NCI-H2029 (cell line): ENCODE data around the gene C11orf54.
"Not testable (repeated sequence)": the region's sequence is repeated elsewhere in the genome, so short reads cannot be mapped to it uniquely, and the experiment has no call there.

Experiments
- DNase-seq: peaks from one replicate; lab custom pipeline; 2025; lab: John Stamatoyannopoulos, UW

The C11orf54 gene

DNA sequence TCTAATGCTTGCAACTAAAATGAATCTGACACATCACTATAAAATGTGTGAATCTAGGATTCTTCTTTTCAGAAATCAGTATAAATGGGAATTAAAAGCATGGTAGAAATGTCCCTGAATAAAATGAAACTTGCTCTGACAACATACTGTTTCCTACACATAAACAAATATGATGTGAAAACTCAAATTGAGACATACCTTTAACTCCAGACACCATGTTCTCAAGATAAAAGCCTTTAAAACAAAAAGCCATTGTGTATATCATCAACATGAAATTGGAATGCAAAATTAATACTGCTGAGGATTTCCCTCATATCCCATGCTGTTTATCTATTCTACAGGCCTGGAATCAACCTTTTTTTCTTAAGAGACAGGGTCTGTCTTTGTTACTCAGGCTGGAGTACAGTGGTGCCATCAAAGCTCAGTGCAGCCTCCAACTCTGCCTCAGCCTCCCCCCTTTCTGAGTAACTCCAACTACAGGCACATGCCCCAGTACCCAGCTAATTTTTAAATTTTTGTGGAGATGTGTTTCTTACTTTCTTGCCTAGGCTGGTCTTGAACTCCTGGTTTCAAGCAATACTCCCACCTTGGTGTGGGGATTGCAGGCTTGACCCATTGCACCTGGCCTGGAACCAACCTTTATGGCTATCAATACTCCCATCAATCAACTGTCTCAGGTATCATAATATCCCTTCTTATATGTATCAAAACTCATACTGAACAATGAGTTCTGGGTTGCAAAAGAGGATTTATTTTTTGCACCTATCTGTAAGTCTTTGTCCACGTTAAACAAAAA, 6.8 kb upstream of the C11orf54 start:
- DNase-seq, result no peak

DNA sequence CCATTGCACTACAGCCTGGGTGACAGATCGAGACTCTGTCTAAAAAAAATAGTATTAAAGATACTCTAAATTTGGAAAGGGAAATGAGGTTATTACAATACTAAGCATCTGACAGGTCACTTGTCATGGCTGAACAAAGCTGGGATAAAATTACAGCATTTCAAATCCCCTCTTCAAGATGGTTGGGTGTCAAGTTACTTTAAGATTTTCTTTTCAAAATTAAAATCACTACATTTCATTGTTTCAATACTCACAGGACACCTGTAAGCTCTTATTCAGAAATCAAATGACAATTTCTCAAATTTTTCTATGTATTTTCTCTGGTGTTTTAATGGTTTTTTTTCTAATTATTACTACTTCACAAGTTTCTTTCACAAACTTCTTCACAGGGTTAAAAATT, 5.8 kb upstream of the C11orf54 start:
- DNase-seq, result no peak

DNA sequence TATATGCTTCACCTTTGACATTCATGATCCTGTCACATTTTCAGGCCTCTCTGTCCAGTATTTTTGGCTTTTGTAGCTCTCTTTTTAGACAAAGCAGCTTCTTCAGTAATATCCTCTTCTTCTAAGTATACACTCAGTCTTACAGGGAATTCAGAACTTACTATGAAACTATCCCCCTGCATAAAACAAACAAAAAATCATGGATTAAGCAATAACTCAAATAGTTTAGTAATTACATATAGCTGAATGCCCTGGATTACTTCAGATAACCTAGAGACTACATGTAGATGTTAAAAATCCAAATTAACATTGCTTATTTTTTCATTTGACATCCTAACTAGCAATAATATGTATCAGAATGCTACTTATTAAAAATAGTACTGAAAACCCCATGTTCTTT, 5.3 kb upstream of the C11orf54 start:
- DNase-seq, result no peak

DNA sequence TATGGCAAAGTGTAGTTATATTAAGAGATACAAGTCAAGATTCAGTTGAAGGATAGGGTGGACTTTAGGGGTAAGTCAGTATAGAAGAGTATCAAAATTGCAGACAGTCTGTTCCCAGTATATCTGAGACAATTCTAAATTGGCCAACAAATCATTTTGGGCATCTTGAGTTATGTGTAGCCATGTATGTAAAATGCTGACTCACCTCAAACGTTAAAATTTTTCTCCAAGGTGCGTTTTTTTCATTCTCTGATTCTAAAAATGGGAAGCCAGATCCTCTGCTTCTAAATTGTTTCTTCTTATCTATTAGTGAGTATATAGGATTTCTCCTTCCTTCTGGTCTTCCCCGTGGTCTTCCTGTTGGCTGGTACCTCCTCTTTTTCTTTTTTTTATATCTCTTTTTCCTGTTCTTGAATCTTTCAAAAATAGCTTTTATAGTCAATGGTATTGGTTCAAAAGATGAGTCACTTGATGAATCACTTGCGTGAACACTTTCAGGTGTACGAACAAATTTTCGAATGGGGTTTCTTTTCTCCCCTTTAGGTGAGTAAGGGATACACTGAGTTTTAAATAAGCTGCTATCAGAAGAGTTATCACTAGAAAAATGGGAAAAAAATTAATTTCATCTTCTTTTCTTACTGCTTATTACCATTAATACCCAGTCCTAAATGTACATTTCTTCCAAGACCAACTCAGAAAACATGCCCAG, 3.4 kb upstream of the C11orf54 start:
- no peak for DNase-seq

DNA sequence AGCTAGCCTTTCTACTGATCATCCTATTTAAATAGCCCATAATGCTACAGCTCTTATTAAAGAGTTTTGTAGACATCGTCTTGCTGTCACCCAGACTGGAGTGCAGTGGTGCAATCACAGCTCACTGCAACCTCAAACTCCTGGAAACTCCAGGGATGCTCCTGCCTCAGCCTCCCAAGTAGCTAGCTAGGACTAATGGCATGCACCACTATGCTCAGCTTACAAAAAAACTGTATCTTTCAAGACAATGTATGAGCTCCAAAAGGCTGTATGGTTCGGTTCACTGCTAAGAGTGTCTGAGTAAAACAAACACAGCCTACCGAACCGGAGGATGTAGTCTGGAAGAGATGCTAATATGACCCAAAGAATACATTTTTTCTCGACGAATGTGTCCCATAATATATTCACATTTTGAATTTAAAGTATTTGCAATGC, 2.8 kb upstream of the C11orf54 start:
- DNase-seq, result no peak

DNA sequence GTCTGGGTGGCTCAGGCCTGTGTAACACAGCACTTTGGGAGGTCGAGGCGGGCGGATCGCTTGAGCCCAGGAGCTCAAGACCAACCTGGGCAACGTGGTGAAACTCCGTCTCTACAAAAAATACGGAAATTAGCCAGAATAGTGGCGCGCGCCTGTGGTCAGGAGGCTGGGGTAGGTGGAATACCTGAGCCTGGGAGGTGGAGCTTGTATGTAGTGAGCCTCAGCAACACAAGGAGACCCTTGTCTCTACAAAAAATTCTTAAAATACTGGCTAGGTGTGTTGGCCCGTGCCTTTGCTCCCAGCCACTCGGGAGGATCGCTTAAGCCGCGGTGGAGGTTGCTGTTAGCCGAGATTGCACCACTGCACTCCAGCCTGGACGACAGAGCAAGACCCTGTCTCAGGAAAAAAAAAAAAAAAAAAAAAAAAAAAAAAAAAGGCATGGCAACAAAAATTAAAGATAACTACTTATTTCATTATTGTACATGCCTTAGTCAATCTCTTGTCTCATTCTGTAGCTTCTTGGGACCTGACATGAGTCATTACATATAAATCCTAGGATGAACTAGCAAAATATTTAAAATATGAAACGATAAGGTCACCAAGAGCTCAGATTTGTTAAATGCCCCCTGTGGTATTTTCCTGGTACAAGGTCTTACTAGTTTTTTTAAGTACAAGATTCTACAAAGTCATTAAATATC, 1.3 kb upstream of the C11orf54 start:
- no peak for DNase-seq

DNA sequence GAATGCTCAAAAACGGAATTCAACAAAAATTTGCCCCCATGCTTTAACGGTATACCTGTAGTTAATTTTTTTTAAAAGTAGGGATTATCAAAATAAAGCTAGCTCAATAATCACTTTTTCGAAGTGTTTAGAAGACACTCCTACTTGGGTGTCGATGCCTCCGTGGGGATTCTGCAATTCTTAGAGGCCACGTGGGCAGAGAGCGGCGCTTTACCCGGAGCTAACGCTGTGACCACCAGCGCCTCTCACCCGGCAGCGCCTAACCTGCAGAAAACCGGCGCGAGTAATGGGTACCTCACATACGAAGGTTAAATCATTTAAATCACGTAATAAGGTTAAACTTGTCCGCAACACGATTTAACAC, 760 bp upstream of the C11orf54 start:
- peak; percentile 26 for DNase-seq

DNA sequence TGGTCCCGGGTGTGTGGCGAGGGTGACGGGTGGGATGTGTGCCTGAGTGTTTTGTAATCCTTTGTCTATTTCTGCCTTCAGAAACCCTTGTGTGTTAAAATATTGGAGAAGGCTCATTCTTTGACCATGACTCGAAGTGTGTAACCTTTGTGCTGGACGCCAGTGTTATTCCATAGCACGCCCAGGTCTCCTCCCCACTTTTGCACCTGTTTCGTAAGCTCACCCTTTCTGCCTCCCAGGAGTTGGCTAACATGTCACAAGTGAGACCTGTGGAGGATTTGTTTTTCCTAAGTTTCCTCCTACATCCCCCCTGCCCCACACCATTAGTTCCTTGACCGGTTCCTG, 382 bp downstream of the C11orf54 start:
- DNase-seq, result peak; percentile 54

DNA sequence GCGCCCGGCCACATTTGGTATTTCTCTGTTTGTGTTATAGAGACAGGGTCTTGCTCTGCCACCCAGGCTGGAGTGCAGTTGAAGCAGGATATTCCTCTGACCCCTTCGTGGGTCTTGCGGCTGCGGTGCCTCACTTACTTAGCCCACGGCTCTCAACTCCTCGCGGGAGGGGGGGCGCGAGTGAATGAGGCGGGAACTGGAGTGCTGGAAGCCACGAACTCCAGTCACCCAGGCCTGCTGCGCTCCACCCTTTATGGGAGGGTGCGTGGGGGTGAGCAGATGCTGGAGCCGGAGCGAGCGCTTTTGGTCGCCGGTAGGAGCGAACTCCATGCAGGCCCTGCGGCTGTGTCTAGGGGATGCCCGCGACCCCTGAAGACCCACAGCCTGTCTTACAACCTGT, 1.8 kb downstream of the C11orf54 start:
- DNase-seq, result no peak

DNA sequence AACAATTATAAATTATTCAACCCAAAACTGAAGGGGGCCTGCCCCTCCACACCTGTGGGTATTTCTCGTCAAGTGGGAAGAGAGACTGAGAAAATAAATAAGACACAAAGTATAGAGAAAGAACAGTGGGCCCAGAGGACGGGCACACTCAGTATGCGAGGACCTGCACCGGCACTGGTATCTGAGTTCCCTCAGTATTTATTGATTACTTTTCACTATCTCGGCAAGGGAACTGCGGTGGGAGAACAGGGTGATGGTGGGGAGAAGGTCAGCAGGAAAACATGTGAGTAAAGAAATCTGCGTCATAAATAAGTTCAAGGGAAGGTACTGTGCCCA, 3.2 kb downstream of the C11orf54 start:
- DNase-seq, result no peak

DNA sequence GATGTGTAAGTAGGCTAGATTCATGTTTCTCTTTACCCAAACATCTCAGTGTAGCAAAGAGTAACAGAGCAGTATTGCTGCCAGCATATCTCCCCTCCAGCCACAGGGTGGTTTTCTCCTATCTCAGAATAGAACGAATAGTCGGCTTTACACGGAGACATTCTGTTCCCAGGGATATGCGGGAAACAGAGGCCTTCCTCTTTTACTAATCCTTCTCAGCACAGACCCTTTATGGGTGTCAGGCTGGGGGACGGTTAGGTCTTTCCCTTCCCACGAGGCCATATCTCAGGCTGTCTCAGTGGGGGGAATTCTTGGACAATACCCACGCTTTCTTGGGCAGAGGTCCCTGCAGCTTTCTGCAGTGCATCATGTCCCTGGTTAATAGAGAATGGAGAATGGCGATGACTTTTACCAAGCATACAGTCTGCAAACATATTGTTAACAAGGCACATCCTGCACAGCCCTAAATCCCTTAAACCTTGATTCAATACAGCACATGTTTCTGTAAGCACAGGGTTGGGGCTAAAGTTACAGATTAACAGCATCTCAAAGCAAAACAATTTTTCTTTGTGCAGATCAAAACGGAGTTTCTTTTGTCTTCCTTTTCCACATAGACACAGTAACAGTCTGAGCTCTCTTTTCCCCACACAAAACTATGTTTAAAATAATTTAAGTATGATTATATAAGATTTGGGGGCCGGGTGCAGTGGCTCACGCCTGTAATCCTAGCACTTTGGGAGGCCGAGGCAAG, 3.7 kb downstream of the C11orf54 start:
- DNase-seq, result not testable (repeated sequence)

DNA sequence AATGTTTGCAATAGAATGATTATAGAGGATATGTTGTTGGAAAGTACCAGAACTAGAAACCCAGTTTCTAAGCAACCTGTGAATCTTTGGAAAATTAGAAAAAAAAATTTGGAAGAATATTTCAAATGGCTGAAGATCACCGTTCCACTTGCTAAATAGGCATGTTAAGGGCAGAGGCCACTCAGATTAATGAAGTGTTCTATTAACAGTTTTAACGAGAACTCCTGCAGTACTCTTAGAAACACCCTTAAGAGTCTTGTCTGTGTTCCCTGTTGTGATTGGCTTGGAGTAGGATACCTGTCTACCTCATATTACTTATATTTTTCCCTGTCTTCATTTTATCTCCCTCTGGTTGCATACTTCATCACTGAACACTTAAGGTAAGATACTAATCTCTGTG, 4.6 kb downstream of the C11orf54 start:
- DNase-seq, result no peak

DNA sequence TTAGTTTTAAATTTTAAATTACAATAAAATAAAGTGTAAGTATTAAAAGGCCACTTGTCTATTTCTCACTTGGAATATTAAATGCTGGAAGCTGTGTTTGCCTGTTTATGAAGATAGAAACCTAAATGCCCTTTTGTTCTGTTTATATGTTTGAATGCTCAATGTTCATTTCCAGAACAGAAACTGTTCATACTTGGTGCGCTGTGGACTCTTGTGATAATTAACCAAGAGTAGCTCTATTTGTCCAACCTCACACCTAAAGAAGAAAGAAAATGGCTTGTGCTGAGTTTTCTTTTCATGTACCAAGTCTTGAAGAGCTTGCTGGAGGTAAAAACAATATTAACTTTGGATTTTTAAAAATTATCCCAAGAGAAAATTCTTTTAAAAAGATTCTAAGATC, 5.7 kb downstream of the C11orf54 start:
- no peak for DNase-seq

DNA sequence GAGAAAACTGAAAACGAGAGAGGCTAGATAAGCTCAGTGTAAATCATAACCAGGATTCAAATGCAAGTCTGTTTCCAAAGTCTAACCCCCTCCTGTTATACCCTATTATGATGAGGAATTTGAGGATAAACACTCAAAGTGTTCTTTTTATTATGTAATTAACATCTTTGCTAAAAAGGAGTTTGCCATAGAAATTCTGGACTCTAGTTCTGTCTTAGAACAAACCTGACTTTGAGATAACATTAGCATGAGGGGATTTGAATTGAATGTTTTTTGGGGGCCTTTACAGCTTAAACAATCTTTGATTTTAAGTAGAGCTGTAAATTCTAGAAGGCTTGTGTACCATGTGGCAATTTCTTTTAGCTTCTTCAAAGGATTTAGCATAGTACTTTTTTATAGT, 9.5 kb downstream of the C11orf54 start:
- DNase-seq, result no peak

DNA sequence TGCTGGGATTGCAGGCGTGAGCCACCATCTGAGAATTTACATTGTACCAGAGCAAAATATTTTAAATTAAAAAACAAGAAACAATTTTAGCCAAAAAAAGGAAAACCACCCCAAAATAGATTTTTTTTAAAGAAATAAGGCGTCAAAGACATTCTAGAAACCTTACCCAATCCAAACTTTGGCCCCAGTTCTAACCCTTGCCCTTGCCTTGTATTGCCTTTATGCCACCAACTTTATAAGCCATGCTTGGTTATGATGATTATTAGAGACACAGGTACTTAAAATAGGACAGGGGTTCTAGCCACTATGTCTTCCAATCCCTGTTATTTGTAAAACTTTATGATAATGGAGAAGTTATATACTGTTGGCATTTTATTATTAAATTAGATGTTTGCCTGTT, 11.8 kb downstream of the C11orf54 start:
- no peak for DNase-seq

DNA sequence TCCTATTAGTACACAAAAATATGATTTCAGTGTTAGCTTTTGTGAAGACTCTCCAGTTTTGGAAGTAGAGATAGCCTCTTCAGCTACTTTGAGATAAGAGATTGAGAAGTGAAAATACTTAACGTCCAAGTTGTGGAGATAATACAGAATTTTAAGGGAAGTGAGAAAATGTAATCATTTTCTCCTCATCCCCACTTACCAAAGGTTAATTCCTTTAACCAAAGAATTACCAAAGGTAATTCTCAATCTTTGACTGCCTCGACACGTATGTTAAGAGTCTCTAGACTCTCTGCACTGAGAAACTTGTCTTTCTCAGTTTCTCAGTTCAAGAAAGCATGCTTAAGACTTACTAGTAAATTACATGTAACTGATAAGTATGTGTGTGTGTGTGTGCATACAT, 15.3 kb downstream of the C11orf54 start:
- no peak for DNase-seq

DNA sequence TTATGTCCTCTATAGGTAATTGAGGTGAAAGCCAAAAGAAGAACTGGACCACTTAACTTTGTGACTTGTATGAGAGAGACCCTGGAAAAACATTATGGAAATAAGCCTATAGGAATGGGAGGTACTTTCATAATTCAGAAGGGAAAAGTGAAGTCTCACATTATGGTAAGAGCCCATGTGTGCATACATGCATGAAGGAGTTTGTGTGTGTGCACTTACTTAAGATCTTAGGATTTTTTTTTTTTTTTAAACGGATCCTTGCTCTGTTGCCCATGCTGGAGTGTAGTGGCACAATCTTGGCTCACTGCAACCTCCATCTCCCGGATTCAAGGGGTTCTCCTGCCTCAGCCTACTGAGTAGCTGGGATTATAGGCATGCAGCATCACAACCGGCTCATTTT, 15.8 kb downstream of the C11orf54 start:
- DNase-seq, result no peak

DNA sequence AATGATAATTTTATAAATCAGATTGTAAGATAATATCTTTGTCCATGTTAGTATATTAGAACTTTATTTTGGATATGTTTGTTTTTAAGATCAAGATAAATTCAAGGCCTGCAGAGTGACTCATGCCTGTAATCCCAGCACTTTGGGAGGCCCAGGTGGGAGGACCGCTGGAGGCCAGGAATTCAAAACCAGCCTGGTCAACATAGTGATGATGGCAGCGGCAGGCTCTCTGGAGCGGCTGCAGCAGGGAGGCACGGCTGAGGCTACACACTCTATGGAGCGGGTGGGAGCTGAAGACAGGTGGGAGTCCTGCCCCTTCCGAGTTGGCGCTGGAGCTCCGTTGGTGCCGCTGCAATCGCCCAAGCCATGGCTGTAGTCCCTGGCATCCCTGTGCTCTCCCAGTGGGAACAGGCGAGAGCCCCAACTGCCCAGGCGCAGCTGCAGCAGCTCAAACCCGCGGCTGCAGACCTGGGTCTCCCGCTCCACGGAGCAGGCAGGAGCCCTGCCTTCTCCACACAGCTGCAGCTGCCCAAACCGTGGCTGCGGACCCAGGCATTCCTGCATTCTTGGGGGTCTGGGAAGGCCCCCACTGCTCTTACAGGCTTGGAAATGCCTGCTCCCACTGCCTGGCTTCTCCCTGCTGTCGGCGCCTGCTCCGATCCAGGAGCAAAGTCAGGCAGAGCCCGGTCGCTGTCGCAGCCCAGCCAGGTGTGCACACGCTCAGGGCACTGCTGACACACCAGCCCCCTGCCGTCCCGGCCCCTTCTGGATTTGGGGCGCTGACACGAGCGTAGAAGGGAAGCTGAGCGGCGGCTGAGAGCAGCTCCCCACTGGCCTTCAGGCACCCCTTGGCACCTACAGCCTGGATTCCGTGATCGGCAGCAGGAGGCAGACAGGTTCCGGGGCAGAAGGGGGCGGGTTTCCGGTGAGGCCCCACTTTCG, 16.7 kb downstream of the C11orf54 start:
- no peak for DNase-seq

DNA sequence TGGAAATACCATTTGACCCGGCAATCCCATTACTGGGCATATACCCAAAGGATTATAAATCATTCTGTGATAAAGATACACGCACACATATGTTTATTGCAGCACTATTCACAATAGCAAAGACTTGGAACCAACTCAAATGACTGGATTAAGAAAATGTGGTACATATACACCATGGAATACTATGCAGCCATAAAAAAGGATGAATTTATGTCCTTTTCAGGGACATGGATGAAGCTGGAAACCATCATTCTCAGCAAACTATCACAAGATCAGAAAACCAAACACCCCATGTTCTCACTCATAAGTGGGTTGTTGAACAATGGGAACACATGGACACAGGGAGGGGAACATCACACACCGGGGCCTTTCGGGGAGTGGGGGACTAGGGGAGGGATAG, 17.7 kb downstream of the C11orf54 start:
- not testable (repeated sequence) for DNase-seq

DNA sequence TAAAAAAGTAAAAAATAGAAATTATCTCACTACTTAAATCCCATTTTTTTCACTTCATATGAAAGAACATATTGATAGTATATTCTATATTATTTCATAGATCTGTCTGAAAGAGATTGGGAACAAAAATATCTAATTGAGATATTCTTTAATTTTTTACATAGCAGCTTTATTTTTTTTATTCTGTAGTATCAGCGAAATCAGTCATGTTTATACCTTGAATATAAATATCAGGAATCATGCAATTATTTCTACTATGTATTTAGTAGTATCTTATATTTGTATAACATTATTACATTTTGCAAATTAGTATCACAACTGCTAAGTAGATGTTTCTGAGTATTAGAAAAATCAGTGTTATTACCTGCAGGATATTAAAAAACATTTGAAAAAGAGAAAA, 20.4 kb downstream of the C11orf54 start:
- DNase-seq, result no peak

DNA sequence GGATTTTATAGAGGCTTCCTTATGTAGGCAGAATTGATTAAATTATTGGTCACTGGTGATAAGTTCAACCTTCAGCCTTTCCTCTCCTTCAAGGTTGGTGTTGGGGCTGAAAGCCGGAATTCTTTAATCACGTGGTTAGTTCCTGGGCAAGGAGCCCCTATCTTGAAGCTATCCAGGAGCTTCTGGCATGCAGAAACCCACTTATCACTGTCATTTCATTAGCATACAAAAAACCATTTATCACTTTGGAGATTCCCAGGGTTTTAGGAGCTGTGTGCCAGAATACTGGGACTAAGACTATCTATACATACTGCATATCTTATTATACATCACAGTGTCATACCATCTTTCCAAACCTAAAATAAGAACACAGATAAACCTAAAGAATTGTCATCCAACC, 24.1 kb downstream of the C11orf54 start:
- DNase-seq, result no peak

DNA sequence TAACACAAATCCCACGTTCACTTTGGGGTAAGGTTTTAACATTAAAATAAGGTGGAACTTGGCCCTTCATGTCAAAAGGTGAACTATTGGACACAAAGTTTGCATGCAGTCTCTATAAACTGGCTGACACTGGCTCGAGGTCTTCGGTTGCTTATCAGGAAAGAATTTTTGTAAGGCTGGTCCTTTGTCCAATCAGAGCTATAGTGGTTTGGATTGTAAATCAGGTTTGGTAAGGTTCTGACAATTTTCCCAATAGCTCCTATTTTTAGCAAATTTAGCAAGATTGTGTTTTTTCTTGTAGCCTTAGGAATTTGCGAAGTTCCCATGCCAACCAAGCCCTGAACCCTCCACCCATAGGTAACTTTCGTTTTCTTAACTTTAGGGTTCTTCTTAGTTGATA, 25.0 kb downstream of the C11orf54 start:
- no peak for DNase-seq
